HEK293T (cell line): ENCODE results near the gene SPAG16.

Experiments used
- CTCF ChIA-PET: fragments of 350-600 bp; formaldehyde crosslinking; extraction: SDS; loops from one replicate; lab custom pipeline; 2021; ENCODE audit warnings: antibody characterized with exemption, inconsistent platforms; lab: Yijun Ruan, JAX
- POLR2A ChIA-PET: fragments of 350-600 bp; formaldehyde crosslinking; extraction: SDS; loops from one replicate; lab custom pipeline; 2020; ENCODE audit warnings: antibody characterized with exemption, inconsistent platforms; lab: Yijun Ruan, JAX
- DNase-seq: peaks from one replicate; pipeline ENCODE4 v3.0.0; 2012; ENCODE audit warnings: mixed read lengths; ENCODE audit errors: extremely low spot score
- ARNT ChIP-seq: fragments of 450-650 bp; IDR thresholded peaks from 2 replicates; pipeline ENCODE4 v1.6.1; 2017; ENCODE audit warnings: mild to moderate bottlenecking
- BHLHE40 ChIP-seq: fragments of 450-650 bp; IDR thresholded peaks from 2 replicates; pipeline ENCODE4 v1.6.1; 2016; ENCODE audit warnings: mild to moderate bottlenecking, moderate library complexity, borderline replicate concordance
- CTBP1 ChIP-seq: fragments of 450-650 bp; IDR thresholded peaks from 2 replicates; pipeline ENCODE4 v1.6.1; 2016; ENCODE audit warnings: borderline replicate concordance
- ELF4 ChIP-seq: fragments of 450-650 bp; IDR thresholded peaks from 2 replicates; pipeline ENCODE4 v1.6.1; 2017; ENCODE audit warnings: antibody characterized with exemption
- FOXA1 ChIP-seq: fragments of 450-650 bp; IDR thresholded peaks from 2 replicates; pipeline ENCODE4 v1.6.1; 2016; ENCODE audit warnings: mild to moderate bottlenecking
- FOXK2 ChIP-seq: fragments of 450-650 bp; IDR thresholded peaks from 2 replicates; pipeline ENCODE4 v1.6.1; 2016; ENCODE audit warnings: mild to moderate bottlenecking
- FOXM1 ChIP-seq: fragments of 450-650 bp; IDR thresholded peaks from 2 replicates; pipeline ENCODE4 v1.6.1; 2017; ENCODE audit warnings: mild to moderate bottlenecking, borderline replicate concordance
- HDGF ChIP-seq: fragments of 450-650 bp; IDR thresholded peaks from 2 replicates; pipeline ENCODE4 v1.6.1; 2017; ENCODE audit warnings: antibody characterized with exemption, borderline replicate concordance
- L3MBTL2 ChIP-seq: fragments of 450-650 bp; conservative IDR thresholded peaks from 2 replicates; pipeline ENCODE4 v1.6.1; 2016; ENCODE audit warnings: mild to moderate bottlenecking
- LEF1 ChIP-seq: fragments of 450-650 bp; IDR thresholded peaks from 2 replicates; pipeline ENCODE4 v1.6.1; 2017; ENCODE audit warnings: mild to moderate bottlenecking, borderline replicate concordance
- NFRKB ChIP-seq: fragments of 450-650 bp; IDR thresholded peaks from 2 replicates; pipeline ENCODE4 v1.6.1; 2016; ENCODE audit warnings: mild to moderate bottlenecking, moderate library complexity
- SP1 ChIP-seq: fragments of 450-650 bp; IDR thresholded peaks from 2 replicates; pipeline ENCODE4 v1.6.1; 2017
- SUZ12 ChIP-seq: fragments of 450-650 bp; IDR thresholded peaks from 2 replicates; pipeline ENCODE4 v1.6.1; 2016; ENCODE audit warnings: mild to moderate bottlenecking
- TARDBP ChIP-seq: fragments of 450-650 bp; IDR thresholded peaks from 2 replicates; pipeline ENCODE4 v1.6.1; 2016
- ZNF384 ChIP-seq: fragments of 450-650 bp; IDR thresholded peaks from 2 replicates; pipeline ENCODE4 v1.6.1; 2016
- TF ChIP-seq, protein P1 (sequence below): fragments of 450-650 bp; IDR thresholded peaks from 2 replicates; pipeline ENCODE4 v1.6.1; 2016

Gene SPAG16

DNA sequence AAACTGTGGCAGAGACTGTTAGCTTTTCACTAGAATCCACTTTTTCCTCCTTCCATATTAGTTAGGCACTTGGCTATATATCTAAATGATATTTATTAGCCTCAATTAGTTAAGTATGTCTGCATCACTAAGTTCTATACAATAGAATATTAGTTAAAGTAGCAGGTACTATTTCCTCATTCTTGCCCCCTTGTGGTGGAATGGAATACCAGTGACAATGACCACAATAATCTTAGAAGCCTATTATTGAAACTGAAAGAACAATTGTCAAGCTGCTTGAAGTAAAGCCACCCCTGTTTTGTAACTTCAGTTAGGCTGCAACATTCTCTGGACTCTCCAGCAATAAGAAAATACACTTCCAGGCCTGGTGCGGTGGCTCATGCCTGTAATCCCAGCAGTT is 650.3 kb downstream of the SPAG16 start:
- CTCF ChIA-PET: no interaction called here

DNA sequence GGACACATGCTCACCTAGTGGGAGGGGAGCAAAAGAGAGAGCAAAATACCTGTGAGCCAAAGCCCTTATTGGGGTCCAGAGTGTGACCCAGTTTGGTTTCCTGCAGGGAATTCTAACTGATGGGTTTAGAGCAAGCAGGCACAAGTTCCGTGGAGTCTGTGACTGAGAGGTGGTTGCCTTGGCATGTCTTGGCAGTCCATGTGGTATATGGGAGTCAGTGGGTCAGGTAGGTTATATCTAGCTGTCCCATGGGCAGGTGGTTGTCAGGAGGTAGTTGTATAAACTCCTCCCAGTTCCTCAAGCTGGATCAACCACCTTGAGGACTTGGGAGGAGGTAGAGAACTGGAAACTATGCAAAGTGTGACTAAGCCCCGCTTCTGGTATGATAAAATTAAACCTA is 673.8 kb downstream of the SPAG16 start:
- POLR2A ChIA-PET: no interaction called here
- TF ChIP-seq FOXA1 (no peak), SP1 (no peak), SUZ12 (no peak), TARDBP (no peak), NFRKB (no peak), LEF1 (no peak)
- no peak for DNase-seq
- CTCF ChIA-PET: no interaction called here

More for the DNA sequence above, 650.3 kb downstream of the SPAG16 start:
- DNase-seq: peak; percentile 11
- POLR2A ChIA-PET: no interaction called here
- TF ChIP-seq SUZ12: no peak
- TF ChIP-seq FOXM1: no peak
- no peak for TF ChIP-seq ARNT
- no peak for TF ChIP-seq HDGF
- no peak for TF ChIP-seq FOXK2
- TF ChIP-seq ZNF384: no peak
- TF ChIP-seq NFRKB: no peak
- TF ChIP-seq LEF1: no peak
- TF ChIP-seq, protein P1, sequence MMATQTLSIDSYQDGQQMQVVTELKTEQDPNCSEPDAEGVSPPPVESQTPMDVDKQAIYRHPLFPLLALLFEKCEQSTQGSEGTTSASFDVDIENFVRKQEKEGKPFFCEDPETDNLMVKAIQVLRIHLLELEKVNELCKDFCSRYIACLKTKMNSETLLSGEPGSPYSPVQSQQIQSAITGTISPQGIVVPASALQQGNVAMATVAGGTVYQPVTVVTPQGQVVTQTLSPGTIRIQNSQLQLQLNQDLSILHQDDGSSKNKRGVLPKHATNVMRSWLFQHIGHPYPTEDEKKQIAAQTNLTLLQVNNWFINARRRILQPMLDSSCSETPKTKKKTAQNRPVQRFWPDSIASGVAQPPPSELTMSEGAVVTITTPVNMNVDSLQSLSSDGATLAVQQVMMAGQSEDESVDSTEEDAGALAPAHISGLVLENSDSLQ: no peak
- TF ChIP-seq SP1: no peak
- no peak for TF ChIP-seq CTBP1
- no peak for TF ChIP-seq L3MBTL2
- no peak for TF ChIP-seq ELF4
- no peak for TF ChIP-seq TARDBP

DNA sequence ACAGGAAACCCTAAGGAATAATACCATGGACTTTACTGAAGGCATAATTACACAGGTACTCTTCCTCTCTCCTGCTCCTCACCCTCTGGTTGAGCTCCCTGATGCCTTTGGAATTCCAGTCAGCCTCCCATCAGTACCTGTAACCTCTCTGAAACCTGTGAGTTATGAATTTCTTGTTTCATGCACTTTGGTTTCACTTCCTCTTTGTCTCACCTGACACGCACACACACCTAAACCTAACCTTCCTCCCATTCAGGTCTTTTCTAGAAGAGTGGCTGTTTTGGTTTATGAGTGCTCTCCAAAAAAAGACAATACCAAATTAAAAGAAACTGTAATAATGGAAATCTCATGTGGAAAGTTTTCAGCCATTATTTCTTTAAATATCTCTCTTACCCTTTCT is 675.3 kb downstream of the SPAG16 start:
- POLR2A ChIA-PET: no interaction called here
- DNase-seq: no peak
- no peak for TF ChIP-seq BHLHE40
- TF ChIP-seq FOXM1: no peak
- no peak for TF ChIP-seq CTBP1
- TF ChIP-seq TARDBP: no peak
- TF ChIP-seq FOXA1: no peak
- TF ChIP-seq ELF4: no peak
- no peak for TF ChIP-seq FOXK2
- no peak for TF ChIP-seq LEF1
- no peak for TF ChIP-seq SP1
- no peak for TF ChIP-seq ZNF384
- TF ChIP-seq ARNT: no peak
- no peak for TF ChIP-seq HDGF
- no peak for TF ChIP-seq NFRKB
- TF ChIP-seq, protein P1: no peak
- no peak for TF ChIP-seq SUZ12
- no peak for TF ChIP-seq L3MBTL2
- CTCF ChIA-PET: interaction anchor here (0.5 kb wide), 1 partner anchor 77 kb away, joined by 3 read pairs; no protein-coding TSS in a partner anchor

DNA sequence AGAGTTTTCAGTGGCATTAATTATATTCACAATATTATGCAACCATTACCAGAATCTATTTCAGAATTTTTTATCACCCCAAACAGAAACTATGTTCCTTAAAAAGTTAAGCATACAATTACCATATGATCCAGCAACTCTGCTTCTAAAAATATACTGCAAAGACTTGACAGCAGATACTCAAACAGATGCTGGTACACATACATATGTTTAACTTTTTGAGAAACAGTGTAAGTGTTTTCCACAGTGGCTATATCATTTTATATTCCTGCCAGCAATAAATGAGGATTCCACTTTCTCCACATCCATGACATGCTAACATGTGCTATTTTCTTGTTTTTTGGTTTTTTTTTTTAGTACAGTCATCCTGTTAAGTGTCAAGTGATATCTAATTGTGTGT is 687.3 kb downstream of the SPAG16 start:
- ChIA-PET POLR2A (no interaction called here), CTCF (no interaction called here)

DNA sequence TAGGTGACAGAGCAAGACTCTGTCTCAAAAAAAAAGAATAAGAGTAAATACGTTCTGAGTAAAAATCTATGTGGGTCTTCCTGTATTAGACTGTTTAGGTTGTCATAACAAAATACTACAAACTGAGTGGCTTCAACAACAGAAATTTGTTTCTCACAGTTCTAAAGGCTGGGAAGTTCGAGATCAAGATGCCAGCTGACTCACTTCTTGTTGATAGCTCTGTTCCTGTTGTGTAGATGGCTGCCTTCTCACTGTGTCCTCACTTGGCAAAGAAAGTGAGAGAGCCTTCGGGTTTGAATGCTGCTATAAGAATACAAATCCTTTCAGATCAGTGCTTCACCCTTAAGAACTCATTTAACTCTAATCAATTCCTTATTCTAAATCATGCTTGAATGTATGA is 696.6 kb downstream of the SPAG16 start:
- ChIA-PET CTCF (no interaction called here), POLR2A (no interaction called here)
- no peak for TF ChIP-seq BHLHE40
- TF ChIP-seq ZNF384: no peak
- no peak for TF ChIP-seq FOXK2
- DNase-seq: no peak

More for the DNA sequence above, 687.3 kb downstream of the SPAG16 start:
- DNase-seq: no peak
- TF ChIP-seq SUZ12: no peak
- TF ChIP-seq FOXK2: no peak
- no peak for TF ChIP-seq ZNF384
- no peak for TF ChIP-seq SP1
- no peak for TF ChIP-seq LEF1
- no peak for TF ChIP-seq TARDBP
- no peak for TF ChIP-seq CTBP1

DNA sequence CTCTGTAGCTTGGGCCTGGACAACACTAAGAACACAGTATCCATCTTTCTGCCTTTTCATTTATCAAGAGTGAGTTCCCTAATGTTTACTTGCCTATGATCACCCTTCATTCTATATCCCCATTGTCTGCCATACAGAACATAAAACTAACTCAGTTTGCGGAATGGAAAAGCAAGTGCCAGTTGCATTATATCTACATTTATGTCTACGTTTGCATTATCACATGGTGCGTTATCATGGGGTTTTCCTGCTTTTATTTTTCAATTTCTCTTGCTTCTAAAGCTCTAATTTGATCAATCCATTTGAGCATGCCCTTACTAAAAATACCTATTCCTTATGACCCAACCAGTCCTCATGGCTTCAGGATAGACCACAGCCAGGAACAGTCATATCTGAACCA is 704.9 kb downstream of the SPAG16 start:
- TF ChIP-seq NFRKB: no peak
- TF ChIP-seq CTBP1: no peak
- no peak for TF ChIP-seq HDGF
- TF ChIP-seq SUZ12: no peak
- TF ChIP-seq LEF1: no peak
- no peak for TF ChIP-seq FOXK2
- no peak for TF ChIP-seq FOXM1
- no peak for TF ChIP-seq FOXA1
- TF ChIP-seq ELF4: no peak
- no peak for TF ChIP-seq ZNF384
- TF ChIP-seq, protein P1: no peak
- TF ChIP-seq ARNT: no peak
- no peak for TF ChIP-seq TARDBP
- TF ChIP-seq SP1: no peak
- TF ChIP-seq BHLHE40: no peak
- TF ChIP-seq L3MBTL2: no peak
- CTCF ChIA-PET: no interaction called here
- DNase-seq: no peak
- POLR2A ChIA-PET: no interaction called here
